Measurements from ENCODE around the gene CALCOCO1. TPM values are rescaled to one million over a fixed set of nuclear protein-coding genes. Genes with fewer than 3 reads are reported as not detected.

Gene CALCOCO1
- total RNA-seq, 1 experiment from 2014 or later = 88.9 TPM

DNA sequence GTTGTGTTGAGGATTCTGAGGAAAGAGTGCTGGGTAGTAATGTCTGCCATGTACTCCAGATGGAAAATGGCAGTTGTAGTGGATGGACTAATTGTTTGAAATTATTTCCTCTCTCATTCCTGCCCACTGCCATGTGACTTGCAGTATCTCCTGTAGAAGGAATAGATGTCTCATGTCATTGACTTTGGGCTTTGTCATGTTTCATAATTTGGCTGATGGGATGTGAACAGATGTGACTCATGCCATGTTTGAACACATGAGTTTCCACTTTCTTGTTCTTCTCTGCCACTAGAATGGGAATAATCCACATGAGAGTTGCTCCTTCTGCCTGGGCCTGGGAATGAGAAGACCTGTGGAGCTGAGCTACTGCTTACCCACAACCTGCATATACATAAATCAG lies 2.4 kb upstream of the CALCOCO1 start:
- Histone ChIP-seq H3K4me3 (no peak overlapping the region), H3K27ac (no peak overlapping the region), H2AFZ (no peak overlapping the region), H3F3A (ENCODE audit: insufficient read depth, low read depth) (no peaks in the 10 kb centered on the region), H3K9me2 (ENCODE audit: insufficient read depth) (no peaks in the 10 kb centered on the region), H3K4me1 (replicated peaks; ENCODE audit: insufficient read depth) (peaks cover 18% of the 10 kb centered on the region), H3K9me3 (ENCODE audit: insufficient read depth, low read depth) (no peaks in the 10 kb centered on the region), H4K20me1 (ENCODE audit: insufficient read depth) (no peaks in the 10 kb centered on the region), H3K36me3 (ENCODE audit: low read depth) (no peaks in the 10 kb centered on the region), H3K27me3 (ENCODE audit: insufficient read depth, low read depth) (no peaks in the 10 kb centered on the region), H3K79me2 (ENCODE audit: low read depth) (no peaks in the 10 kb centered on the region), H3K4me2 (no peak overlapping the region)
- intact Hi-C loops (cut with micrococcal nuclease; ENCODE audit: unreplicated experiment) = no loop called here
- TF ChIP-seq, protein P1, sequence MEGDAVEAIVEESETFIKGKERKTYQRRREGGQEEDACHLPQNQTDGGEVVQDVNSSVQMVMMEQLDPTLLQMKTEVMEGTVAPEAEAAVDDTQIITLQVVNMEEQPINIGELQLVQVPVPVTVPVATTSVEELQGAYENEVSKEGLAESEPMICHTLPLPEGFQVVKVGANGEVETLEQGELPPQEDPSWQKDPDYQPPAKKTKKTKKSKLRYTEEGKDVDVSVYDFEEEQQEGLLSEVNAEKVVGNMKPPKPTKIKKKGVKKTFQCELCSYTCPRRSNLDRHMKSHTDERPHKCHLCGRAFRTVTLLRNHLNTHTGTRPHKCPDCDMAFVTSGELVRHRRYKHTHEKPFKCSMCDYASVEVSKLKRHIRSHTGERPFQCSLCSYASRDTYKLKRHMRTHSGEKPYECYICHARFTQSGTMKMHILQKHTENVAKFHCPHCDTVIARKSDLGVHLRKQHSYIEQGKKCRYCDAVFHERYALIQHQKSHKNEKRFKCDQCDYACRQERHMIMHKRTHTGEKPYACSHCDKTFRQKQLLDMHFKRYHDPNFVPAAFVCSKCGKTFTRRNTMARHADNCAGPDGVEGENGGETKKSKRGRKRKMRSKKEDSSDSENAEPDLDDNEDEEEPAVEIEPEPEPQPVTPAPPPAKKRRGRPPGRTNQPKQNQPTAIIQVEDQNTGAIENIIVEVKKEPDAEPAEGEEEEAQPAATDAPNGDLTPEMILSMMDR (conservative IDR thresholded peaks at IDR 0.05) = no peak
- TF ChIP-seq EZH2 (IDR thresholded peaks at IDR 0.05; ENCODE audit: low read depth) = no peak
- CTCF ChIA-PET = no interaction called here
- DNase-seq = no peak
- no TSS peak for BruUV-seq (replicated peaks)
- POLR2A ChIA-PET (ENCODE audit: unreplicated experiment) = no interaction called here

DNA sequence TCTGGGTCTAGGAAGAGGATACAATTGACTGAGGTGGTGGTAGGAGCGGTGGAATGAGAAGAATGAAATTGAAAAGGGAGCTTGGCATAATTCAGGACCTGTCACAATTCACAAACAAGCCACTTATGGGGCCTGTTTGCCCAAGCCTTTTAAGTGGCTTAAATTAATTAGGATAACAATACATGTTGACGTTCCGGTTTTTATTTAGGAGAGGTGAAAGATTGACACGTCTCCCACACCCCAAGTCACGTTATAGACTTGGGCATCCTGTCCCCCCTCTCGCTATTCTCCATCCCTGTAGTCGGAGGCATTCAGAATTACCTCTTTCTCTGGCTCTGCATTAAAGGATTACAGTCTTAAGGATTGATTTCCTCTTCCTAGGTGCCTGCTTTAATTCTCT lies 954 bp upstream of the CALCOCO1 start:
- CTCF ChIA-PET = interaction anchor here (2.5 kb wide), 1 partner anchor 15 kb away, joined by 11 read pairs; no protein-coding TSS in a partner anchor
- H3K36me3 ChIP-seq (ENCODE audit: low read depth) = no peaks in the 10 kb centered on the region
- H3F3A ChIP-seq (ENCODE audit: insufficient read depth, low read depth) = no peaks in the 10 kb centered on the region
- intact Hi-C loops (cut with micrococcal nuclease; ENCODE audit: unreplicated experiment) = no loop called here
- H3K9me3 ChIP-seq (ENCODE audit: insufficient read depth, low read depth) = no peaks in the 10 kb centered on the region
- peak overlapping the region; percentile 84 for H2AFZ ChIP-seq
- no peak for TF ChIP-seq EZH2 (IDR thresholded peaks at IDR 0.05; ENCODE audit: low read depth)
- TF ChIP-seq, protein P1 (conservative IDR thresholded peaks at IDR 0.05) = no peak
- POLR2A ChIA-PET (ENCODE audit: unreplicated experiment) = interaction anchor here (0.6 to 0.7 kb wide), 3 partner anchors 10 to 597 kb away, joined by 3 to 4 read pairs (median 3); partner anchors contain the start of gene COPZ1
- H3K4me2 ChIP-seq = peak overlapping the region; percentile 72
- DNase-seq = no peak
- no TSS peak for BruUV-seq (replicated peaks)
- peaks cover 18% of the 10 kb centered on the region for H3K4me1 ChIP-seq (replicated peaks; ENCODE audit: insufficient read depth)
- no peaks in the 10 kb centered on the region for H3K27me3 ChIP-seq (ENCODE audit: insufficient read depth, low read depth)
- H4K20me1 ChIP-seq (ENCODE audit: insufficient read depth) = no peaks in the 10 kb centered on the region
- no peaks in the 10 kb centered on the region for H3K79me2 ChIP-seq (ENCODE audit: low read depth)
- H3K4me3 ChIP-seq = peak overlapping the region; percentile 72; the same call in 1 of the 2 replicates
- H3K27ac ChIP-seq = no peak overlapping the region
- no peaks in the 10 kb centered on the region for H3K9me2 ChIP-seq (ENCODE audit: insufficient read depth)

DNA sequence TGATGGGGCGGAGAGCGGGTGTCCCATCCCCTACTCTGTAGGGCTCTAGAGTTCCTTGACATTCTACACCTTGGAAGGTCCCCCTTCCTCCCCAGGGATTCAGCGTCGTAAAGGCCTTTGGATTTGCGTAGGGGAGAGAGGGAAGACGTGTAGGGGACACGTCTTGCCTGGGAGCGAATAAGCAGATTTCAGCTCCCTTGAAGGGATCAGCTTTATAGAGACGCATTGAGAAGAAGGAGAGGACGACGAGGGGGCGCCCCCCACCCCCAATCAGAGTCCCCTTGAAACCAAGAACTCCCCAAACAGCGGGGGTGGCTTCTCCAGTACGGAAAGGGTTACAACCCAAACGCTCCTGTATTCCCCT lies 324 bp downstream of the CALCOCO1 start:
- H3K4me2 ChIP-seq = peak overlapping the region; percentile 94
- H3K27ac ChIP-seq = no peak overlapping the region
- H3K4me3 ChIP-seq = peak overlapping the region; percentile 72
- H3K9me2 ChIP-seq (ENCODE audit: insufficient read depth) = no peaks in the 10 kb centered on the region
- no peaks in the 10 kb centered on the region for H3K9me3 ChIP-seq (ENCODE audit: insufficient read depth, low read depth)
- H3K36me3 ChIP-seq (ENCODE audit: low read depth) = no peaks in the 10 kb centered on the region
- peaks cover 18% of the 10 kb centered on the region for H3K4me1 ChIP-seq (replicated peaks; ENCODE audit: insufficient read depth)
- CTCF ChIA-PET = interaction anchor here (0.6 to 2.5 kb wide), 2 partner anchors 17 to 118 kb away, joined by 3 to 11 read pairs; no protein-coding TSS in a partner anchor
- POLR2A ChIA-PET (ENCODE audit: unreplicated experiment) = interaction anchor here (0.7 kb wide), 1 partner anchor 137 kb away, joined by 6 read pairs; no protein-coding TSS in a partner anchor
- intact Hi-C loops (cut with micrococcal nuclease; ENCODE audit: unreplicated experiment) = no loop called here
- peak overlapping the region; percentile 79; the same call in 1 of the 2 replicates for H2AFZ ChIP-seq
- H3F3A ChIP-seq (ENCODE audit: insufficient read depth, low read depth) = no peaks in the 10 kb centered on the region
- peak in 1 of 2 experiments; percentile 17 for DNase-seq
- no peaks in the 10 kb centered on the region for H4K20me1 ChIP-seq (ENCODE audit: insufficient read depth)
- no peaks in the 10 kb centered on the region for H3K79me2 ChIP-seq (ENCODE audit: low read depth)
- TSS peak; percentile 57 for BruUV-seq (replicated peaks)
- no peak for TF ChIP-seq EZH2 (IDR thresholded peaks at IDR 0.05; ENCODE audit: low read depth)
- TF ChIP-seq, protein P1 (conservative IDR thresholded peaks at IDR 0.05) = no peak
- H3K27me3 ChIP-seq (ENCODE audit: insufficient read depth, low read depth) = no peaks in the 10 kb centered on the region

Measured in PC-9 (cell line).